Astrocyte (in vitro differentiated cells and primary cell): ENCODE measurements around the gene DOCK1.

Experiments
- EZH2 ChIP-seq: IDR thresholded peaks from 2 replicates; pipeline ENCODE4 v1.6.1; 2012; ENCODE audit warnings: mild to moderate bottlenecking, low read length, inconsistent platforms; ENCODE audit not compliant: insufficient read depth
- TF ChIP-seq, protein P1 (sequence below): IDR thresholded peaks from 2 replicates; pipeline ENCODE4 v1.5.1; 2011; ENCODE audit warnings: low read depth, mild to moderate bottlenecking, inconsistent platforms, low read length, moderate library complexity; ENCODE audit not compliant: insufficient read depth

DNA sequence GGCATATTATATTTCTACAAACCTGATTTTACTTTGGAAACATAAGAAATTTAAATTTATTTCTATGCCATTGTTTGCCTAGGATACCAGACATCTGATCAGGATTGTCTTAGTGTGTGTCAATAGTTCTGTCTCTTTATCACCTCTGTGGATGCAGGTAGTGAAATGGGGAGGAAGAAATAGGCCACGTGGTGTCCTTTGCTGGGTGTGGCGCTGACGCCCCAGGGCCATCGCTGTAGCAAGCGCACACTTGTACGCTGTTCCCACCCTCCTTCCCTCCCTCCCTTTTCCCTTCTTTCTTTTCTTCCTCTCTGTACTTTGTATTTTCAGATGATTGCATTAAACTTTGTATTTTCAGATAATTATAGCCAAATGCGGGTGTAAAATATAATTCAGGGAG lies 5.0 kb downstream of the DOCK1 start:
- TF ChIP-seq, protein P1, sequence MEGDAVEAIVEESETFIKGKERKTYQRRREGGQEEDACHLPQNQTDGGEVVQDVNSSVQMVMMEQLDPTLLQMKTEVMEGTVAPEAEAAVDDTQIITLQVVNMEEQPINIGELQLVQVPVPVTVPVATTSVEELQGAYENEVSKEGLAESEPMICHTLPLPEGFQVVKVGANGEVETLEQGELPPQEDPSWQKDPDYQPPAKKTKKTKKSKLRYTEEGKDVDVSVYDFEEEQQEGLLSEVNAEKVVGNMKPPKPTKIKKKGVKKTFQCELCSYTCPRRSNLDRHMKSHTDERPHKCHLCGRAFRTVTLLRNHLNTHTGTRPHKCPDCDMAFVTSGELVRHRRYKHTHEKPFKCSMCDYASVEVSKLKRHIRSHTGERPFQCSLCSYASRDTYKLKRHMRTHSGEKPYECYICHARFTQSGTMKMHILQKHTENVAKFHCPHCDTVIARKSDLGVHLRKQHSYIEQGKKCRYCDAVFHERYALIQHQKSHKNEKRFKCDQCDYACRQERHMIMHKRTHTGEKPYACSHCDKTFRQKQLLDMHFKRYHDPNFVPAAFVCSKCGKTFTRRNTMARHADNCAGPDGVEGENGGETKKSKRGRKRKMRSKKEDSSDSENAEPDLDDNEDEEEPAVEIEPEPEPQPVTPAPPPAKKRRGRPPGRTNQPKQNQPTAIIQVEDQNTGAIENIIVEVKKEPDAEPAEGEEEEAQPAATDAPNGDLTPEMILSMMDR = no peak
- TF ChIP-seq EZH2 = no peak
